Kidney (tissue), 14 donors: Measurements from ENCODE around the gene AHCTF1. TPM values are rescaled to one million over a fixed set of nuclear protein-coding genes. Genes with fewer than 3 reads are reported as not detected.

Source experiments
- DNase-seq, 5 donors: peaks; one replicate each; pipeline ENCODE4 v3.0.0-alpha.2; 2013 to 2020
- FAIRE-seq: peaks from 2 replicates; lab custom pipeline; 2012; peaks lifted over from hg19 to GRCh38; lab: Jason Lieb, UNC
- H3K27ac ChIP-seq, 2 donors: one replicate each; pipeline ENCODE4 v1.7.0; 2013; ENCODE audit warnings: low read depth in 2 of 2, low read length in 2 of 2, inconsistent platforms in 1 of 2
- H3K27me3 ChIP-seq: one replicate; pipeline ENCODE4 v1.7.1; 2013; ENCODE audit warnings: low read length, inconsistent platforms; ENCODE audit not compliant: control insufficient read depth, insufficient read depth
- H3K36me3 ChIP-seq, 3 donors: one replicate each; pipeline versions ENCODE4 v1.7.0 to v1.7.1; 2013; ENCODE audit warnings: low read length in 3 of 3, control low read depth in 1 of 3, inconsistent platforms in 1 of 3; ENCODE audit not compliant: insufficient read depth in 3 of 3, control insufficient read depth in 2 of 3
- H3K4me1 ChIP-seq, 3 donors: one replicate each; pipeline versions ENCODE4 v1.7.0 to v1.7.1; 2013; ENCODE audit warnings: low read length in 3 of 3, inconsistent platforms in 1 of 3, low read depth in 1 of 3; ENCODE audit not compliant: control insufficient read depth in 2 of 3, insufficient read depth in 2 of 3
- H3K4me3 ChIP-seq, 3 donors: one replicate each; pipeline versions ENCODE4 v1.7.0 to v1.8.1; 2013; ENCODE audit warnings: low read length in 3 of 3, control low read depth in 1 of 3, inconsistent platforms in 1 of 3
- H3K9ac ChIP-seq, 3 donors: one replicate each; pipeline versions ENCODE4 v1.7.0 to v1.7.1; 2013; ENCODE audit warnings: low read length in 3 of 3, control low read depth in 1 of 3, inconsistent platforms in 1 of 3
- H3K9me3 ChIP-seq, 3 donors: one replicate each; pipeline versions ENCODE4 v1.7.0 to v1.7.1; 2013; ENCODE audit warnings: low read length in 3 of 3, control low read depth in 1 of 3, inconsistent platforms in 1 of 3; ENCODE audit not compliant: control insufficient read depth in 2 of 3, insufficient read depth in 1 of 3
- CTCF ChIP-seq: IDR thresholded peaks from 3 replicates; pipeline ENCODE4 v1.5.1; 2012; ENCODE audit warnings: mild to moderate bottlenecking, moderate library complexity, borderline replicate concordance; ENCODE audit not compliant: insufficient read depth; ENCODE audit errors: extremely low read depth
- intact Hi-C: fragments of 100-400 bp; cut with DNase I; formaldehyde crosslinking; loops from one replicate; pipeline ENCODE4 v1.11.1; 2022
- polyA plus RNA-seq: library from polyadenylated mRNA; stranded (reverse); fragments of 350-450 nt; fragmentation: Illumina TruSeq; extraction: RNeasy Lipid Tissue Mini Kit (QIAGEN cat#74804); gene quantifications from one replicate; pipeline ENCODE4 v1.2.3, GENCODE V29; 2014; ENCODE audit warnings: low read depth, low replicate concordance; ENCODE audit not compliant: insufficient read depth
- total RNA-seq: library from RNA; stranded (reverse); fragmentation: NEBNext Ultra II Directional; extraction: Animal tissue kit (Norgen Biotek cat#: 25700); gene quantifications from one replicate; pipeline ENCODE4 v1.2.1, GENCODE V29; 2021
- donor health status: control.
- donor health status: control.
- donor health status: control.
- donor health status: control.
- donor health status: control.
- donor health status: DM: yes; HTN: yes; CAD: no.
- donor health status: Normal renal cell carcinoma (clear cell type).

The AHCTF1 gene
- total and polyA plus RNA-seq, 2 donors from 2014 or later: 5.2 to 30.1 TPM

GRCh38 chr1:246951413-246951812 is 19.7 kb upstream of the AHCTF1 start:
- DNase-seq: no peak
- Histone ChIP-seq H3K4me3 (no peak overlapping the region), H3K27me3 (no peaks in the 10 kb centered on the region), H3K9me3 (no peaks in the 10 kb centered on the region), H3K27ac (no peak overlapping the region), H3K9ac (no peak overlapping the region), H3K4me1 (no peaks in the 10 kb centered on the region), H3K36me3 (no peaks in the 10 kb centered on the region)
- intact Hi-C loops: no loop called here
- no peak for TF ChIP-seq CTCF
- no peak for FAIRE-seq

- H3K4me1 ChIP-seq: no peaks in the 10 kb centered on the region
- no peaks in the 10 kb centered on the region for H3K9me3 ChIP-seq
- FAIRE-seq: no peak
- H3K27ac ChIP-seq: no peak overlapping the region
- no peak overlapping the region for H3K4me3 ChIP-seq
- no peak for DNase-seq
- H3K36me3 ChIP-seq: no peaks in the 10 kb centered on the region
- intact Hi-C loops: no loop called here
- TF ChIP-seq CTCF: no peak
- no peaks in the 10 kb centered on the region for H3K27me3 ChIP-seq
- H3K9ac ChIP-seq: no peak overlapping the region
These were observed 18.2 kb upstream of the AHCTF1 start for GRCh38 chr1:246949956-246950355.

- DNase-seq: no peak
- TF ChIP-seq CTCF: no peak
- no peak overlapping the region for H3K4me3 ChIP-seq
- intact Hi-C loops: no loop called here
- H3K27me3 ChIP-seq: no peaks in the 10 kb centered on the region
- no peaks in the 10 kb centered on the region for H3K4me1 ChIP-seq
- FAIRE-seq: no peak
- H3K27ac ChIP-seq: no peak overlapping the region
- H3K36me3 ChIP-seq: no peaks in the 10 kb centered on the region
- H3K9me3 ChIP-seq: no peaks in the 10 kb centered on the region
- H3K9ac ChIP-seq: no peak overlapping the region
These were observed 15.5 kb upstream of the AHCTF1 start for GRCh38 chr1:246947255-246947654.

GRCh38 chr1:246946366-246946765 is 14.6 kb upstream of the AHCTF1 start:
- H3K27ac ChIP-seq: no peak overlapping the region

More at GRCh38 chr1:246946366-246946765, 14.6 kb upstream of the AHCTF1 start:
- no peak for FAIRE-seq
- Histone ChIP-seq H3K9ac (no peak overlapping the region), H3K9me3 (no peaks in the 10 kb centered on the region), H3K4me3 (no peak overlapping the region), H3K36me3 (no peaks in the 10 kb centered on the region), H3K27me3 (no peaks in the 10 kb centered on the region), H3K4me1 (no peaks in the 10 kb centered on the region)
- no peak for TF ChIP-seq CTCF
- intact Hi-C loops: no loop called here
- DNase-seq: no peak
